Esophagus mucosa (tissue), 1 donor: ENCODE measurements around the gene ITPR1. TPM values are rescaled to one million over a fixed set of nuclear protein-coding genes. Genes with fewer than 3 reads are reported as not detected.

Source experiments
- ATAC-seq: fragments of 200-7000 bp; cut with Tn5 transposase; one replicate; pipeline ENCODE4 v1.9.1; 2020
- total RNA-seq: library from RNA; stranded (reverse); gene quantifications from one replicate; pipeline ENCODE4 v1.2.4, GENCODE V29; 2023
- donor health status: DM: yes; HTN: yes; CAD: no.

Gene ITPR1
- total RNA-seq, 1 donor from 2014 or later, result 12.7 TPM

DNA sequence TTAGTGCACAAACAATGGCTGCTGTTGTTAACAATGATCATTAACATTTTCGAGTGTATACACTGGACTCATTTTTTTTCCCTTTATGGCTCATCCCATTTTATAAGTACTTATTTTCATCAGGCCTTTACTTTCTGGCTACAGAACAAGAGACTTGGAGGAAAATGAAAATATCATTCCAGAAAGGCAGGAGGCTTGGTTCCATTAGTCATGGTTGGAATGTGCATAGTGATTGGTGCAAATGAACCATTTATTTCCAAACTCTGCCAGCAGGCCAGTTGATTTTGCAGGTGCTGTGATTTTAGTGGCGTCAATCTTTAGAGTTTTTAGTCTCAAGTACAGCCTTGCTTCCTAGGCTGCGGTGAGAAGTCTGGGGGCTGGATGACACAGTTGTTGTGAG, 151.8 kb downstream of the ITPR1 start:
- no peak for ATAC-seq

DNA sequence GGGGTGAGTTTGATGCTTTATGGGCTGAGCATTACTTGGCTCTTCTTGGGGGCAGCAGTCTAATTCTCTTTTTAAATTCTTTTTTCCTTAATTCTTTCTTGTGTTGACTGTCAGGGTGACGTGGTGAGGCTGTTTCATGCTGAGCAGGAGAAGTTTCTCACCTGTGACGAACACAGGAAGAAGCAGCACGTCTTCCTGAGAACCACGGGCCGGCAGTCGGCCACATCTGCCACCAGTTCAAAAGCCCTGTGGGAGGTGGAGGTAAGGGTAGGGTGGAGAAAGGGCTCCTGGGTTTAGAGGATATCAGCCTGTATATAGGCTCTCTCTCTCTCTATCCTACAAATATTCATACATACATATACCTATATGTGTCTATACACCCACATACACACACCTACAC, 152.3 kb downstream of the ITPR1 start:
- ATAC-seq, result no peak

DNA sequence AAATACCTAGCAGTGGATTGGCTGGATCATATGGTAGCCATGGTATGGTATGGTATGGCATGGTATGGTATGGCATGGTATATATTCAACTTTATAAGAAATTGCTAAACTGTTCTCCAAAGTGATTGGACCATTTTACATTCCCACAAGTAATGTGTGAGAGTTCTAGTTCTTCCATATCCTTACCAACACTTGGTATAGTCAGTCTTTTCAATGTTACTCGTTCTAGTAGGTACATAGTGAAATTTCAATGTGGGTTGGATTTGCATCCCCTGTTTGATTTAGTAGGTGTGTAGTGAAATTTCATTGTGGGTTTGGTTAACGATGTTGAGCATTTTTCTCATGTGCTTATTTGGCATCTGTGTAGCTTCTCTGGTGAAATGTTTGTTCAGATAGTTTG, 154.3 kb downstream of the ITPR1 start:
- no peak for ATAC-seq

DNA sequence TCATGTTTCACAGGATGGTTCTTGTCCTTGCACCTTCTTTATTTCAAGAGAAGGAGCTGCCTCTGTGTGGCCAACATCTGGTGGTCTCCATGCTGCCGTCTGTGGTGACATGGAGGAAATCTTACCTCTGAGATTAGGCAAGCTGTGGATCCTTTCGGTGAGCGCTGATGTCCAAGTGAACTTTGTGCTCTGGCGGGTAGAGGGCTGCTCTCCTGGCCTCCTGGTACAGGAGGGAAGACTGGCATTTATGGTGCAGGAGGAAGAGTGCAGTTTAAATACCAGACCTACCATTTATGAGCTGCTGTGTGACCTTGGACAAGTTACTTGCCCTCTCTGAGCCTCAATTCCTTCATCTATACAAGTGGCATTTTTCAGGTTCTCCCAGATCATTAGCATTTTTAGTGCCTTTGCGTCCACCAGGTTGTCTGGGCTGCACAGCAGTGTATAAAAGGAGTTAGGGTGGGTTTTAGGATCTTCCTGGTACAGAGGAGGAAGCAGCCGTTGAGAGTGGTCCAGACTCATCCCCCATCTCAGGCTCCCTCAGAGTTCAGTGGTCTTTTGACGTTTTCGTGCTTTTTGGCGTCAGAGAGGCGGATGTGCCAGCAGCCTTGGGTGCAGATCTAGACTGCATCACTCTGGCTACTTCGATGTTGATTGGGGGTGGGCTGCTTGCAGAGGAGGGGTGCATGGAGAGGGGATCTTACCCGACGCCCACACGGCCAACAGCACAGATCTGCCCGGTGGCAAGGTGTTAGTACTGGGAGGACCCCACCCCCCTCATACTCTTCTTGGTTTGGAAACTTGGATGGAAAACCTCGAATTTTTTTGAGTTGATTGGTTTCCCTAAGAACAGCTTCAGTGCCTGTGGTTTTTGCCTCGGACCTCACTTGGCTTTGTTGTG, 162.2 kb downstream of the ITPR1 start:
- ATAC-seq, result no peak

DNA sequence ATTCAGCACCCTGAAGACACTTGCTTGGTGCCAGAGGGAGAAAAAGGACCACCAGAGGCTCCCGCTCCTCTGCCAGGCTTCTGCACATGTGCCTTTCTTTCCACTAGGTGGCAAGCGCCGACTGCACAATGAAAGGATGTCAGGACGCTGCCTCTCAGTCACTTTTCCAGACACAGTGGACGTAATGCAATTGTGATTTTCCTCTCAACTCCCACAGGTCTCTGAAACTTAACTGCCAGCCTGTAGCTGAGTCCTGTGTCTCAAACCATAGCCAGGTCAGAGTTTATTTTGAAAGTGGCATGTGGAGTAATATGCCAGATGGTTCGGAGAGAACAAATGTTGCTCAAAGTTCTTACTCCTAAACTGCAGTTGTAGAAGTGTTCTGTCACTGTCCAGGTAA, 162.9 kb downstream of the ITPR1 start:
- peak; percentile 82 for ATAC-seq

DNA sequence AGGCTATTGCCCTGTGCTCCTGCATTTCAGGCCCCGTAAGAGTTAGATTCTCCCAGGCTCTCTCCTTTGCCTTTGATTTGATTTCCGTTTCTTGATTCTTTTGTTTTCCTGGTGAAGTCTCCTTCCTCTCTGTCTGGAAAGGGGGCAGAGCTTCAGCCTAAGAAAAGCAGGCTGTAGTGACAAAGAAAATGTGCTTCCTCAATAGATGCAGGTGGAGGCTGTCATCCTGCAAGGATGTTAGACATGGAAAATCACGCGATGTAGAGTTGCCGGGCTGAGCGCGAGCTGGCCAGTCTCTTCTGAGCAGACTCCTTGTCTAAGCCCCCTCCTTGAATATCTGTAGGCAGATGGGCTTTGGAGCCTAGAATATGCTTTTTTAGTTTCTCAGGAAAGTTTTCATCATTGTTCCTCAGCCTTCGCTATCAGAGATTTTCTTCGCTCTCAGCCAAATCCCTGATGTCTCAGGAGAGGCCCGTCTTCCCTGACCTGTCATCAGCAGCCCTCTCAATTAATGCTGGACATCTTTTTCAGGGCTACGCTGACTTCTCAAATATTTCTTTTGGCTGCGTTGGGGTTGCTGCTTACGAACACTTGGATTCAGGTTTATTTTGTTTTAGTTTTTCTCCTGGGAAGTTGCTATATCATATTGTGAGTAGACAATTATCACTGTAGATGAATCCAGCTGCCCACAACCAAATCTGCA, 163.6 kb downstream of the ITPR1 start:
- ATAC-seq, result no peak

DNA sequence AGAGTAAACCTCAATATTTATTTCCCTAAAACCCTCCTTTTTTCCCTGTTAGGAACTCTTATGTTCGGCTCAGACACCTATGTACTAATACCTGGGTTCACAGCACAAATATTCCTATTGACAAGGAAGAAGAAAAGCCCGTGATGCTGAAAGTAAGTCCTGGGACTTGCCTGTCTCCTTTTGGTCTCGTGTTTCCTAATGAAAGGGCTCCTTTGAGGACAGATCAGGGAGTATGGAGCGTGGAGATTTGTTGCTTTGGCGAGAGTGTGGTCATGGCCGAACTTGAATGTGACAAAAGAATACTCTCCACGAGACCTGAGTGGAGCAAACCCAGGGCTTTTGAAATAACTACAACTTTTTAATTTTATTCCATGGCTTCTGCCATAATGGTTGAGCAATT, 167.8 kb downstream of the ITPR1 start:
- ATAC-seq, result no peak

DNA sequence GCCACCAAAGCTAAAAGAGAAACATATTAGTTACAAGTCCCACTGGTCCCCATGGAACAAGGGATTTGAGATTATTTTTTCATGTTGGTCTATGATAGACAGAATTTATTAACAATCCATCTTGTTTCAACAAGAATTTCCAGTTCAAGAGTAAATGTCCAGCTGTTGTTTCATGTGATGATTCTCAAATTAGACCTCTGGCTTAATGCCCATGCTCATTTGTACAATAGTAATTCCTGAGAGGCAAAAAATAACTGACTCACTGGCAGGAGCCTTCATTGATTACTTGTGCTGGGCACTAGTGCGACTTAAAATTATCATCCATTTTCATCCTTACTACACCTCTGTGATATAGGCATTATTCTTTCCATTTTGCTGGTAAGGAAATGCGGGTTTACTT, 171.3 kb downstream of the ITPR1 start:
- no peak for ATAC-seq

DNA sequence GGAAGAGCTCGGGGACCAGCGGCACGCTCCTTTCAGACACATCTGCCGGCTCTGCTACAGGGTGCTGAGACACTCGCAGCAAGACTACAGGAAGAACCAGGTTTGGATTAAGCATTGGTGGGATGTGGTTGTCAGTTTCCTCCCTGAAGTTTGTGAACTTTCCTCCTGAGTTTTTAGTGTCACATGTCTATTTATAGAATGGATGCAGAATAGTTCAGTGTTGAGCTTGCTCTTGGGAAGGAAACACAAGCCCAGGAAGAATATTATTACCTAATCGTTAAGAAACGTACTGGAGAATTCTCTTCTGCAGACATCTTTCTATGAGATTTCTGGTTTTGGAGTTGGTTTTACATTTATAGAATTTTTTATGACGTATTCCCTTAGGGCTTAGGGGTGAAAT, 172.0 kb downstream of the ITPR1 start:
- no peak for ATAC-seq

DNA sequence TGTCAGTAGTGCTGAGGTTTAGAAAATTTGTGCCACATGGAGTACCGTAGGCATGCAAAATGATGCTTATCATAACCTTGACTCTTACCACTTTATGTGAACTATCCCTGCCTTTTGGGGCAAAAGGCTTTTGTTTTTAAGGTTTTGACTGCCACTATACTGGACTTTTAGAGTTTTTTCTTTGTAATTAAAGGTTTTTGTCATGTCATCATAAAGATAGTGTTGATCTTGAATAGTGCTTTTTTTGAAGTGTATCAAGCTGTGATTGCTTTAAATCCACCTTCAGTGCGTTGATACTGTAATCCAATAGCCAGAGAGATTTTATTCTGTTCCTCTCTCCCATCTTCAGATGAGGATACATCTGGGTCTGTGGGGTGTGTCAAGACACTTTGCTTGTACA, 172.9 kb downstream of the ITPR1 start:
- ATAC-seq, result no peak

DNA sequence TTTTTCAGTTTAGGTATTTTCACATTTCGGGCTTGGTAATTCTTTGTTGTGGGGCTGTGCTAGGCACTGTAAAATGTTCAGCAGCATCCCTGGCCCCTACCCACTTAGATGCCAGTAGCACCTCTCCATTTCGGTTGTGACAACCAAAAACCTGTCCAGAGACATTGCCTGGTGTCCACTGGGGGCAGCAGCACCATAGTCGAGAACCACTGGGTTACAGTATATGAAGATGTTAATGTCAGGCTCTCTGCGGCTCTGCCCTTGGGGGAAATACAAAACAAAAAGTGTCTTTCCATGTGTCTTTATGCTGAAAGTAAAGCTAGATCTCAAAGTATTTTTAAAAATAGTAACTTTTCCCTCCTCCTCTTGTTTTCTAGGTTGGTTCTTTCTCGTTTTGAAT, 177.2 kb downstream of the ITPR1 start:
- no peak for ATAC-seq

DNA sequence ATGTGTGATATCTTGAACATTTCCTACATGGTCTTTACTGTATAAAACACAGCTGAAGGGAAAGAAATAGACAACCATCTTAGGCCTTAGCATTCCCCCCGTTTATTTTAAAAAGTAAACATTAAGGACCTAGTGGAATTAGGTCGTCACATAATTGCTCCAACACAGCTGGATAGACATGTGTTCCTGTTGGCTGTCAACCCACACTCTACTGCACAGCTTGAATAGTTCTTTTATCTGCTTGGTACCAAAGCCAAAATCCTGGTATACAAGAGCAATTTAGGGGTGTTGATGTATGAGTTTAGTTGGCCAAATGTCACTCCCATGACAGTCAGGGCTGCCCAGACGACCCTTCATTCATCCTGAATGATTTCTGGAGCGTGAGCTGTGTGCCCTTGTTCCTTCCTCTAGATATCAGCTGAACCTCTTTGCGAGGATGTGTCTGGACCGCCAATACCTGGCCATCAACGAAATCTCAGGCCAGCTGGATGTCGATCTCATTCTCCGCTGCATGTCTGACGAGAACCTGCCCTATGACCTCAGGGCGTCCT, 179.7 kb downstream of the ITPR1 start:
- ATAC-seq, result no peak

DNA sequence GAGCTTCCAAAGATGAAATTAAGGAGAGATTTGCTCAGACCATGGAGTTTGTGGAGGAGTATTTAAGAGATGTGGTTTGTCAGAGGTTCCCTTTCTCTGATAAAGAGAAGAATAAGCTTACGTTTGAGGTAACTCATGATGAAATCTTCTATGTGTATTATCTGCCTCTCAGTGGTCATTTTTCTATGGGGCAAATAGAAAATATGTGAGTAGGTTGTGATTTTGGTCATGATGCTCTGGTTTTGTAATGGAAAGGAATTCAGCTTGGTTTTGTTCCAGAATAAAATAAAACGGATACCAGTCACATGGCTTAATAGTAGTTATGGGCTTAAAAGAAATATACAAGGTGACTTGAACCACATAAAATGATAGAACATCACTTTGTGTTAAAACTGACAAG, 181.1 kb downstream of the ITPR1 start:
- no peak for ATAC-seq

DNA sequence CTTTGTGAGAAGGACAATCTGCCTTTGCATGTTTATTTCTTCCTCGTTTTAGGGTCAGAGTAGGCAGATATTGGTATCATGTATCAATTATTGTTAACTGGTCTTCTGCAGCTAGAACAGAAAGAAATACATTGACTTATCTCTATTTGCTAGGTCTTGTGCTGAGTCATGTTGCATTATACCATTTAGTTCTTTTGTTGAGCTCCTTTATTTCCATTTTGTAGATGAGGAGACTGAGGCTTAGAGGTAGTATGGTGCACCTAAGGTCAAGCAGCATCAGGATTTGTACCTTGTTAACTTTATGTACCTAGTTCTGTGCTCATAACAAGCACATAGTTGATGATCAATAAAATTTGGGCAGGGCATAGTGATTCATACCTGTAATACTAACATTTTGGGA, 182.6 kb downstream of the ITPR1 start:
- no peak for ATAC-seq

DNA sequence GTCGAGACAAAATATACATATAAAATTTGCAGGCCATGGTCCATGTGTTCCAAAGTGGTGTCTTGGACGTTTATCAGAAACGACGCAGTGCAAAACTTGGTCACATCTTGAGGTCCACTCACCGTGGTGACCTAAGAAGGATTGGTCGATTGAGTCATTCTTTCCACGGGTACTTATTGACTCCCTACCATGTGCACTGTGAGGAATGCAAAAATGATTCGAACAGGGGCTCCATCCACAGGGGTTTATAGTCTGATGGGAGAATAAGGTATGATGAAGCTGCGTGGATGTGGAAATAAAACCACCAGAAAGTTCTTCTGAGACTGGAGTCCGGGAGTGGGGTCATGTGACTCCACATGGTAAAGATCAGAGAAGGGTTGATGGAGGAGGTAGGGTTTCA, 185.2 kb downstream of the ITPR1 start:
- ATAC-seq, result no peak

DNA sequence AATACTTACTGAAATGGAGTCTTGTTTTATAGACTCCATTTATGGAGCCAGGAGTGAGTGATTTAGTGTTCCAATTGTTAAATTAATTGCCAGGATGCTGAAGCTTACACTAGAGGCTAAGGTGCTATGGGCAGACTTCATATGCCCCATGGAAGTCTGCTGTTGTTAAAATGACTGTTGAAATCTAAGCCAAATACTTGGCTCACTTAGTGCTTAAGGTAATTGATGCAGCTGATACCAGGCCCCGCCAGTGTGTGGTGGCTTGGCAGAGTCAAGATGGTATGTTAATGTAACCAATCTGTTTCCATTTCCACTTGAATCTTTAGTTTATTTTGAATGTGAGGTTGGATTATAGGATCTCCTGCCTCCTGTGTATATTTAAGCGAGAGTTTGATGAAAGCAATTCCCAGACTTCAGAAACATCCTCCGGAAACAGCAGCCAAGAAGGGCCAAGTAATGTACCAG, 187.1 kb downstream of the ITPR1 start:
- no peak for ATAC-seq

DNA sequence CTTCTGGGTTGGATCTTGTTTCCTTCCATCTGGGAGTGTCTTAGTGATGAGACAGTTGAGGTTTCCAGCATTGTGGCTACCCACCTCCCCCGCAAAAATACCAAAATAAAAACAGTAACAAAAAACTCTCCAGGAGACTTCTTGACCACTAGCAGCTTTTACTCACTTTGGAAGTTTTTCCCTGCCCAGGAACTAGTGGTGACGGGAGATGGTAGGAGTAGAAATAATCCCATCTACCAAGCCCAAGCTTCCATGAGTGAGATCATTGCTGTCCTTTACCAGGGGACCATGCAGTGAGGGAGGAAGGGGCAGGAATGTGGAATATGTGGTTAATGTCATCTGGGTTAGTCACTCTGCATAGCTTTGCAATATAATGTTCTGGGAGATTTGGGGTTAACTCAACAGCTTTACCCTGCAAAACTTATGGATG, 187.7 kb downstream of the ITPR1 start:
- ATAC-seq, result no peak

DNA sequence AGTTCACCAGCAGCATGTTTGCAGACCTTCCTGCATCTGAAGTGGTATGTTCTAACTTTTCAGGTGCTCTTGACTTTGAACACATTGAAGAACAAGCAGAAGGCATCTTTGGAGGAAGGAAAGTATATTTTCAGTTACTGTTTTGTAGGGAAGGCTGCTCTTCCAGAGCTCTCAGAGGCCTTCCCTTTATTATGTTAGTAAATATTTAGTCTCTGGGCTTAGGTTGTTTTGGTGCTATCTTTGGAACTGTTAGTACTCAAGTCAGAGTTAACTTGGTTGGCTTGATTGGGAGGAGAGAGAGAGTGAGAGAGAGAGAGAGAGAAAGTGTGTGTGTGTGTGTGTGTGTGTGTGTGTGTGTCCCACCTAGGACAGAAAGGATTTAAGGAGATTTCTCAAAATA, 188.2 kb downstream of the ITPR1 start:
- ATAC-seq, result no peak

DNA sequence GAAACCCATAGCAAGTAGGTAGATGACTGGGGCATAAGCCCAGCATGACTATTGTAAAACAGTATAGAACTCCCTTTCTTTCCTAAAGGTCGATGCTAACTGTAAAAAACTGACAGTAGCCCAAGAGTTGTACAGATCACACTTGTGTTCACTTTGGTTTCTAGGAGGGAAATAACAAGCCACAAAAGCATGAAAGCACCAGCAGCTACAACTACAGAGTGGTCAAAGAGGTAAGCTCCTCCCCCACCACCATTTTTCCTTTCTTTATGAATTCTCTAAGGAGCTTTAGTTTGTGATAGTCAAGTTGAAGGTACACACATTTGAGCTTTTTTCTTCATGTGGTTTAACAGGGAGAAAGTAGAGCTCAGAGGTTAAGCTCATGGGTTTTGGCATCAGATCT, 191.0 kb downstream of the ITPR1 start:
- ATAC-seq, result no peak

DNA sequence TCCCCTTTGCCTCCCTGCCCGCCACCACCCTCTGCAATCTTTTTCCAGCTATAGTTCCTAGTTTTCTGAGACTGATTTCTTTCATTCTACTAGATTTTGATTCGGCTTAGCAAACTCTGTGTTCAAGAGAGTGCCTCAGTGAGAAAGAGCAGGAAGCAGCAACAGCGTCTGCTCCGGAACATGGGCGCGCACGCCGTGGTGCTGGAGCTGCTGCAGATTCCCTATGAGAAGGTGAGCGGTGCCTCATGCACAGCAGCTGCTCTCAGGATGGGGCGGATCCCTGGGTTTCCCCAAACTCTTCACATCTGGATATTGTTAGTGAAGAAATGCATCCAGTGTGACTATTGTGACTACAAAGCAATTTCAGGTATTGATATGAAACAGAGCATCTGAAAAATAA, 191.8 kb downstream of the ITPR1 start:
- no peak for ATAC-seq

DNA sequence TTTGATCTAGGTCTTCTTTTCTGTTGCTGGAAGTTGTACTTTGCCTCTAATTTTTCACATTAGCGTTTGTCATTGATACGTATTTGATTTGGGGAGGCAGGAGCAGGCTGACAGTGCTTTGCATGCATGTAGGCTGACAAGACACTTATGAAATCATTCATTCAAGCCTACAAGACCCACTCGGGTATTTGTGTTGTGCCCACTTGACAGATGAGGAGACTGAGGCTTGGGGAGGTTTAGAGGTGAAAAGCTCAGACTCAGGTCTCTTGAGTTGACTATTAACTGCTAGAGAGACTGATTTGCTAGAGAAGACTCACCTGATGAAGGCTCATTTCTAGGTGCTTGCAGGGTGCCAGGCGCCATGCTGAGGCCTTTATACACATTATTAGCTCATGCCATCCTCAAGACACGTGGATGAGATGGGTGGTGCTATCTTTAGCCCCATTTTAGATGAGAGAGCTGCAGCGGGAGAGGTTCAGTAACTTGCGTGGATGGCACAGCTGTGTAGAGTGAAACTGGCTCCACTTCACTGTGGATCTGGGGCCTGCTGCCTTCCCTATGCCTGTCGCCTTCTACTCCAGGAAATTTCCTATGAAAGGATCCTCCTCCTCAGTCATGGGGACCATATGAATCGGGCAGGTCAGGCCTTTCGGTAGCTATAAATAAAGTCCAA, 192.7 kb downstream of the ITPR1 start:
- ATAC-seq, result no peak

DNA sequence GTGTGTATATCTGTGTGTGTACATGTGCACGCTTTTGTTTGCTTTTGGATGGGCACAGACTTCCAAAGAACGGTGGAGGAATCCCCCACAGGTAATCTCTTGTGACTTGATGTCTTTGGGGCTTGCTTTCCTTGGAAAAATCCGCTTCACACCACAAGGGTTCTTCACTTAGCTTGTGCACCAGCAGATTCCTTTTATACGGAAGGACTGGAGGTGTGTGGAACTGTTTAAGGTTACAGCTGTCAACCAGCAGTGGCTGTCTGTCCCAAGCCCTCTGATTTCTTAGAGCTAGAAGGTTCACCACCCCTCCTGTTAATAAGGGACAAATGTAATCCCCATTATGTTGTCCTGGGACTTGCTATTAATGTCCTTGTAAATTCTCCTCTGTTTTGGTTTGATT, 193.5 kb downstream of the ITPR1 start:
- no peak for ATAC-seq

DNA sequence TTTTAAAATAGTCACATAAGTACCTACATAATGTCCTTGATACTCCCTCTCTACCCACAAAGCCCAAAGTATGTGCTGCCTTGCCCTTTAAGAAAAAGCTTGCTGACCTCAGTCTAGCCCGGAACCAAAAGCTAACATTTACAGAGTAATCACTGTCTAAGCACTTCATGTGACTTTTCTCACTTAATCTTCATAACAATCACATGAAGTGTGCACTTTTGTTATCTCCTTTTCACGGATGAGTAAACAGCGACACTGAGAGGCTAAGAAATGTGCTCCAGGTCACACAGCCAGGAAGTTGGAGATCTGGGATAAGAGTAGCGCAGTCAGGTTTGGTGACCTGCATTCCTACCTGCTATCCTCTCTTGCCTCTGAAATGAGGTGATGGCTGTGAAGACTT, 194.0 kb downstream of the ITPR1 start:
- no peak for ATAC-seq
